Measurements from ENCODE around the gene TOP1.
"Not testable (repeated sequence)": the region's sequence is repeated elsewhere in the genome, so short reads cannot be mapped to it uniquely, and the experiment has no call there.

TOP1 gene

GRCh38 chr20:41091927-41092326 is 63.3 kb downstream of the TOP1 start:
- no peak for DNase-seq

- no peak for DNase-seq
Observed at GRCh38 chr20:41094353-41095055, 65.9 kb downstream of the TOP1 start.

- peak in 28 of 51 donors; percentile 1 to 58 (median 14) for DNase-seq
Observed at GRCh38 chr20:41095110-41095969, 66.7 kb downstream of the TOP1 start.

- DNase-seq: no peak
Observed at GRCh38 chr20:41098703-41099250, 70.2 kb downstream of the TOP1 start.

- DNase-seq: no peak
Observed at GRCh38 chr20:41100001-41100480, 71.4 kb downstream of the TOP1 start.

- no peak for DNase-seq
Observed at GRCh38 chr20:41101660-41102059, 73.0 kb downstream of the TOP1 start.

GRCh38 chr20:41108531-41108930 is 79.9 kb downstream of the TOP1 start:
- no peak for DNase-seq

- DNase-seq: no peak
Observed at GRCh38 chr20:41110012-41110411, 81.4 kb downstream of the TOP1 start.

- DNase-seq: no peak
Observed at GRCh38 chr20:41110930-41111577, 82.4 kb downstream of the TOP1 start.

- DNase-seq: no peak
Observed at GRCh38 chr20:41111578-41111951, 82.9 kb downstream of the TOP1 start.

- no peak for DNase-seq
Observed at GRCh38 chr20:41116282-41116956, 87.8 kb downstream of the TOP1 start.

GRCh38 chr20:41118159-41118558 is 89.5 kb downstream of the TOP1 start:
- DNase-seq: not testable (repeated sequence)

GRCh38 chr20:41118632-41119031 is 90.0 kb downstream of the TOP1 start:
- no peak for DNase-seq

GRCh38 chr20:41119614-41120561 is 91.3 kb downstream of the TOP1 start:
- DNase-seq: peak in 29 of 51 donors; percentile 14 to 83 (median 29)

GRCh38 chr20:41121399-41121798 is 92.8 kb downstream of the TOP1 start:
- DNase-seq: no peak

GRCh38 chr20:41123631-41124030 is 95.0 kb downstream of the TOP1 start:
- no peak for DNase-seq

GRCh38 chr20:41124451-41125094 is 96.0 kb downstream of the TOP1 start:
- no peak for DNase-seq

GRCh38 chr20:41125530-41126457 is 97.2 kb downstream of the TOP1 start:
- no peak for DNase-seq

Data from hypothalamus (tissue), 51 donors.